NT2/D1 (cell line): Measurements from ENCODE around the gene NR2E1.

Experiments
- SUZ12 ChIP-seq: IDR thresholded peaks from 2 replicates; pipeline ENCODE4 v1.6.1; 2011; ENCODE audit not compliant: insufficient read length, insufficient read depth; ENCODE audit errors: extremely low read depth
- ZNF274 ChIP-seq: IDR thresholded peaks from 2 replicates; pipeline ENCODE4 v1.6.1; 2011; ENCODE audit warnings: mild to moderate bottlenecking, low read depth, low read length

DNA sequence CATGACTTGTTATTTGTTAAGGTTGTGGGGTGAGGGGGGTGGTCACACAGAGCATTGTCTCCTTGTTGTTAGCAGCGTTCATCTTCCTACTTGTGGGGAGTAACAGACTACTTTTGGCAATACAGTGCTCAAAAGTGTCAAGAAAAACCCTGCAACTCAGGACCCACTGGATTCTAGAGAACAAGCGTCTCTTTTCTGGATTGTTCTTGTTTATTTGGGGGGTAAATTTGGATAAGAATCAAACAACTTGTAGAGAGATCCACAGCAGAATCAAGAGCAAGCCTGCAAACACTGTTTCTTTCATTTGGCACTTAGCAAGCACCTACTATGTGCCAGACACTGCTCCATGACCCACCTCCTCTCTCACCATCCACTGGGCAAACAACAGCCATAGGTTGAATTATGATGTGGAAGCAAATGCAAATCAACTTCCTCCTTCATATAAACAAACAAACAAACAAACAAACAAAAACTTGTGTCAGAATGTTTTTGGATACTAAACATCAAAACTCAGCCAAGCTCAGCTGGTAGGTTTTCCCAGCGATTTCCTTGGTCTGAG, 4.0 kb upstream of the NR2E1 start:
- no peak for TF ChIP-seq SUZ12
- no peak for TF ChIP-seq ZNF274
